Subcutaneous abdominal adipose tissue (tissue), 5 donors: Measurements from ENCODE around the gene CD180.

Experiments
- H3K27ac ChIP-seq: one replicate; pipeline ENCODE4 v1.7.0; 2013; ENCODE audit warnings: low read depth, mild to moderate bottlenecking, inconsistent platforms, low read length, moderate library complexity
- H3K27me3 ChIP-seq, 5 donors: one replicate each; pipeline ENCODE4 v1.7.0; 2013; ENCODE audit warnings: low read length in 5 of 5, inconsistent platforms in 1 of 5; ENCODE audit not compliant: control insufficient read depth in 5 of 5, insufficient read depth in 4 of 5
- H3K36me3 ChIP-seq, 5 donors: one replicate each; pipeline ENCODE4 v1.7.0; 2013; ENCODE audit warnings: low read length in 5 of 5; ENCODE audit not compliant: control insufficient read depth in 5 of 5, insufficient read depth in 5 of 5
- H3K4me1 ChIP-seq, 5 donors: one replicate each; pipeline ENCODE4 v1.7.0; 2013; ENCODE audit warnings: low read length in 5 of 5, mild to moderate bottlenecking in 3 of 5, moderate library complexity in 1 of 5; ENCODE audit not compliant: control insufficient read depth in 5 of 5, insufficient read depth in 5 of 5
- H3K4me3 ChIP-seq, 5 donors: one replicate each; pipeline ENCODE4 v1.7.0; 2013; ENCODE audit warnings: low read length in 5 of 5, low read depth in 1 of 5
- H3K9ac ChIP-seq, 5 donors: one replicate each; pipeline ENCODE4 v1.7.0; 2013; ENCODE audit warnings: low read length in 5 of 5, mild to moderate bottlenecking in 4 of 5, moderate library complexity in 3 of 5
- H3K9me3 ChIP-seq, 5 donors: one replicate each; pipeline ENCODE4 v1.7.0; 2013; ENCODE audit warnings: low read length in 5 of 5; ENCODE audit not compliant: control insufficient read depth in 5 of 5
- donor health status: healthy.
- donor health status: healthy.
- donor health status: healthy.
- donor health status: healthy.
- donor health status: healthy.

CD180 gene

DNA sequence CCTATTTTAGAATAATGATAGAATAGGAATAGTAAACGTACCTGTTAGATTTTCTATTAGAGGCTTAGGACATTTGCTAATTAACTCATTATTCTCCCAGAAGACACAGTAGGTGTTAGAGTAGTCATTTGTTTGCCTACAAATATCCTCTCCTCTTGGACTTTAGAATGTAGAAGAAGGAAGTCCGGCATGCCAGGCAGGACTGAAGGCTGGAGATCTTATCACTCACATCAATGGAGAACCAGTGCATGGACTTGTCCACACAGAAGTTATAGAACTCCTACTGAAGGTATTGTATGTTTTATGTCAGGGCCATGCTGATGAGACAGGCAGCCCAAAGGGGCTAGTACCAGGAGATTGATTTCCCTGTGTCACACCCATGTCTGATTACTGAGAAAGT, 43.3 kb downstream of the CD180 start:
- Histone ChIP-seq H3K27me3 (no peaks in the 10 kb centered on the region), H3K4me1 (peaks cover 0 to 11% (median 7%) of the 10 kb centered on the region in 5 donors), H3K27ac (no peak overlapping the region), H3K9ac (no peak overlapping the region), H3K4me3 (no peak overlapping the region), H3K9me3 (no peaks in the 10 kb centered on the region), H3K36me3 (peaks cover 30 to 72% (median 62%) of the 10 kb centered on the region in 5 donors)

DNA sequence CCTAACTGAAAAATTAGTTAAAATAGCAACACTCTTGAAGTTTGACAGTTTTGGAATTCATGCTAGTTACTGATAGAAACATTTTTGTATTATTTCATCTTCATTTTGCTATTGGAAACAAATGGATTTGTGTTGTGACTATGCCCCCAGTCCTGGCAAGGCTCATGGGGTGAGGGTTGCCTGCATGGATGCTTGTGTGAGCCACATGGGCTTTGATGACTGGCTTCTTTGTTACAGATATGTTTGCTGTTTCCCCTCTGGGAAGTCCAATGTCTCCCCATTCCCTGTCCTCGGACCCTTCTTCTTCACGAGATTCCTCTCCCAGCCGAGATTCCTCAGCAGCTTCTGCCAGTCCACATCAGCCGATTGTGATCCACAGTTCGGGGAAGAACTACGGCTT, 44.2 kb downstream of the CD180 start:
- Histone ChIP-seq H3K4me3 (no peak overlapping the region), H3K4me1 (peaks cover 0 to 11% (median 7%) of the 10 kb centered on the region in 5 donors), H3K9ac (no peak overlapping the region), H3K27me3 (no peaks in the 10 kb centered on the region), H3K36me3 (peaks cover 32 to 72% (median 61%) of the 10 kb centered on the region in 5 donors), H3K9me3 (no peaks in the 10 kb centered on the region), H3K27ac (no peak overlapping the region)

- Histone ChIP-seq H3K4me1 (peaks cover 0 to 11% (median 7%) of the 10 kb centered on the region in 5 donors), H3K36me3 (peaks cover 48 to 69% (median 56%) of the 10 kb centered on the region in 5 donors), H3K9ac (no peak overlapping the region), H3K27ac (no peak overlapping the region), H3K9me3 (no peaks in the 10 kb centered on the region), H3K4me3 (peak overlapping the region in 1 of 5 donors; percentile 13), H3K27me3 (no peaks in the 10 kb centered on the region)
These were observed 46.6 kb downstream of the CD180 start for GRCh38 chr5:67149951-67150523.

- H3K9ac ChIP-seq = peak overlapping the region in 3 of 5 donors; percentile 8 to 31 (median 24)
- no peaks in the 10 kb centered on the region for H3K27me3 ChIP-seq
- H3K9me3 ChIP-seq = no peaks in the 10 kb centered on the region
- peak overlapping the region; percentile 9 to 33 (median 18) for H3K4me3 ChIP-seq
- peaks cover 49 to 69% (median 57%) of the 10 kb centered on the region in 5 donors for H3K36me3 ChIP-seq
- H3K27ac ChIP-seq = no peak overlapping the region
- peaks cover 0 to 11% (median under 1%) of the 10 kb centered on the region in 5 donors for H3K4me1 ChIP-seq
These were observed 47.3 kb downstream of the CD180 start for GRCh38 chr5:67149057-67149950.

DNA sequence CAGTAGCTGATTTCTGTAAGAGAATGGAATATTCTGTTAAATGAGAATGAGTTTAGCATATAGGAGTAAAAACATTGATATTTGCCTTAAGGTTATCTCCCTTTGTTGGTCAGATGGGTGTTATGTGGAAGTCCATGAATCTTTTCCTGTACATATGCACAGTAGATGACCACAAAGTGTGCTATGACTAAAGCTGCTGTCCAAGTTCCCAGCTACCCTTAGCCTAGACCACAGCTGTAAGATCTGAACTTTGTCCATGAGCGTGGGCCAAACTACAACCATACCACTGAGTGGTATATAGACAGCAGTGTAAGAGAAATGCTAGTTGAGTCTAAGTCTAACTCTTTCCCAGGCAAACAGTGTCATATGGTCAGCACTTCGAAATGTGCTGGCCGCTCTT, 48.8 kb downstream of the CD180 start:
- Histone ChIP-seq H3K4me1 (peaks cover 0 to 11% (median 0%) of the 10 kb centered on the region in 5 donors), H3K9ac (no peak overlapping the region), H3K36me3 (peaks cover 41 to 70% (median 63%) of the 10 kb centered on the region in 5 donors), H3K27ac (no peak overlapping the region), H3K4me3 (no peak overlapping the region), H3K9me3 (no peaks in the 10 kb centered on the region), H3K27me3 (no peaks in the 10 kb centered on the region)

GRCh38 chr5:67146981-67147380, 49.6 kb downstream of the CD180 start:
- H3K4me3 ChIP-seq = no peak overlapping the region
- no peak overlapping the region for H3K9ac ChIP-seq
- H3K36me3 ChIP-seq = peaks cover 49 to 73% (median 65%) of the 10 kb centered on the region in 5 donors
- no peak overlapping the region for H3K27ac ChIP-seq
- no peaks in the 10 kb centered on the region for H3K9me3 ChIP-seq
- H3K4me1 ChIP-seq = peaks cover 0 to 11% (median 0%) of the 10 kb centered on the region in 5 donors
- H3K27me3 ChIP-seq = no peaks in the 10 kb centered on the region

DNA sequence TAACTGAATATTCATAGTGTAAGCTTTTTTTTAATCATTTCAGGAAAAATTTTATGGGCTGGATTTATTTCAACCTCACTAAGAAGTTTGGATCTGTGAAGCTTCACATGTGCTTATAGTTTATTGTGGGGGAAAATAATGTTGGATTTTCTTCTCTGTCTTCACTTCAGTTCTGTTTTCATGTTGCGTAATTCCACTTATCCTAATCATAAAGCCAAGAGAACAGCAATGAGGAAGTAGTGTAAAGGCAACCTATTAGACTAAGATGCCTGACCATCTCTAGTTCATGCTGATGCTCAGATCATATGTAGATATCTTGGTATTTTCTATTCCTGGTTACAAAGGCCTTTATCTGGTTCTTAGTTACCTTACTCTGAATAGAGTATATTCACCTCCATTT, 50.0 kb downstream of the CD180 start:
- Histone ChIP-seq H3K4me3 (no peak overlapping the region), H3K9me3 (no peaks in the 10 kb centered on the region), H3K27ac (no peak overlapping the region), H3K9ac (no peak overlapping the region), H3K36me3 (peaks cover 53 to 77% (median 69%) of the 10 kb centered on the region in 5 donors), H3K27me3 (no peaks in the 10 kb centered on the region), H3K4me1 (peaks cover 0 to 11% (median 0%) of the 10 kb centered on the region in 5 donors)

DNA sequence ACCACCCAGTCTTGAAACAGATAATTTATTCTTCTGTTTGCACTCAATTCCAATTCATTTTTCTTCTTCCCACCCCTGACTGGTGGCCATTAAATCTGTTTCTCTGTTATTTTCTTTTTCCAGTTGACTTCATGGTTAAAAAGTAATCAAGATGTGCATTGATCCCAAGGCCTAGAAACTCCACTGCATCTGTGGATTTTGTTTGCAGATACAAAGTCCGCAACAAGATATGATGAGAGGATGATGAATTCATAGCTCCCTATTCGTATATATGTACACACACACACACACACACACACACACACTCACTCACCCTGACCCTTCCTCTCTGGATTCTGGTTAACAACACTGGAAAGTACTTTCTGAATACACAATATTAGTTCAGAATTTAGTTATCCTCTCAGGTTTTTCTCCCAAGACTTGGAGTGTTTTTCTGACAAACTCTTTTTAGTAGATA, 52.4 kb downstream of the CD180 start:
- H3K9me3 ChIP-seq = no peaks in the 10 kb centered on the region
- no peak overlapping the region for H3K27ac ChIP-seq
- no peak overlapping the region for H3K9ac ChIP-seq
- peaks cover 50 to 80% (median 69%) of the 10 kb centered on the region in 5 donors for H3K36me3 ChIP-seq
- H3K27me3 ChIP-seq = no peaks in the 10 kb centered on the region
- peaks cover 0 to 4% (median 2%) of the 10 kb centered on the region in 5 donors for H3K4me1 ChIP-seq
- H3K4me3 ChIP-seq = no peak overlapping the region

GRCh38 chr5:67143549-67143948, 53.0 kb downstream of the CD180 start:
- H3K4me1 ChIP-seq = peaks cover 0 to 2% (median 0%) of the 10 kb centered on the region in 5 donors
- H3K9me3 ChIP-seq = no peaks in the 10 kb centered on the region
- H3K4me3 ChIP-seq = no peak overlapping the region
- H3K27me3 ChIP-seq = no peaks in the 10 kb centered on the region
- H3K27ac ChIP-seq = no peak overlapping the region
- no peak overlapping the region for H3K9ac ChIP-seq
- H3K36me3 ChIP-seq = peaks cover 50 to 82% (median 73%) of the 10 kb centered on the region in 5 donors

GRCh38 chr5:67142816-67143215, 53.8 kb downstream of the CD180 start:
- Histone ChIP-seq H3K9me3 (no peaks in the 10 kb centered on the region), H3K36me3 (peaks cover 54 to 86% (median 75%) of the 10 kb centered on the region in 5 donors)

More at GRCh38 chr5:67142816-67143215, 53.8 kb downstream of the CD180 start:
- H3K4me1 ChIP-seq = peaks cover 0 to 2% (median 0%) of the 10 kb centered on the region in 5 donors
- no peak overlapping the region for H3K9ac ChIP-seq
- H3K27ac ChIP-seq = no peak overlapping the region
- H3K27me3 ChIP-seq = no peaks in the 10 kb centered on the region
- H3K4me3 ChIP-seq = no peak overlapping the region
